GM19099 (cell line): ENCODE measurements around the gene C3orf52.

Experiments
- POLR2A ChIP-seq: IDR thresholded peaks from 3 replicates; pipeline ENCODE4 v1.6.1; 2011; ENCODE audit warnings: low read depth; ENCODE audit not compliant: insufficient read length; ENCODE audit errors: extremely low read depth

Gene C3orf52

DNA sequence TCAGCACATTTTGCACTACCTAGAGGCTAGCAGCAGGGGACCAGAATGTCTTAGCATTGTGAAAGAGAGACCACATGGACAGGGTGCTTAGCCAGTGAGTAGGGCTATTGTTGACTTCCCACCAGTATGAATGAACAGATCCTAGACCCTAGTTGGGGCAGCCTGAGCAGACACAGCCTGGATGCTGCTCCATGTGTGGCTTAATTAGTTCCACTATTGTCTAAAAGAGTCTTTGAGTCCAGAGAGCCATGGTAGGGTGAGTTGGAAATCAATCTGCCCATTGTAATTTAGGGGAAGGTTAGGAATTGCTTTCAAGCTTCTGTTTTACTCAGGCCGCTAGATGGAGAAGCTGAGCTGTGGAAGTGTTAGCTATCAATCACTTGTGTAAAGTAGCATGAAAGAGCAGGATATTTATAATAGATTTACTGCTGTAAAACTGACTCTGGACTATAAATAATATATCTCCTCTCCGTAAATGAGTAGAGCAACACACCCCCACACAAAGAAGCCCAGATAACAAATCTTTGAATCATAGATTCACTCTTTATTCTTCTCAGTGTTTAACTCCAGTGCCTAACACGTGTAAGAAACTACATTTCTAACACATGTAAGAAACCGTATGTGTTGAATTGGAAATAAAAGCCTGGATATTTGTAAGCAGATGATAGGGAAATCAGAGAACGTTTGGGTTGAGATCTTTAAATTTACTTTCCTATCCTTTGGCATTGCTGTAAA, 50.9 kb downstream of the C3orf52 start:
- TF ChIP-seq POLR2A = no peak

DNA sequence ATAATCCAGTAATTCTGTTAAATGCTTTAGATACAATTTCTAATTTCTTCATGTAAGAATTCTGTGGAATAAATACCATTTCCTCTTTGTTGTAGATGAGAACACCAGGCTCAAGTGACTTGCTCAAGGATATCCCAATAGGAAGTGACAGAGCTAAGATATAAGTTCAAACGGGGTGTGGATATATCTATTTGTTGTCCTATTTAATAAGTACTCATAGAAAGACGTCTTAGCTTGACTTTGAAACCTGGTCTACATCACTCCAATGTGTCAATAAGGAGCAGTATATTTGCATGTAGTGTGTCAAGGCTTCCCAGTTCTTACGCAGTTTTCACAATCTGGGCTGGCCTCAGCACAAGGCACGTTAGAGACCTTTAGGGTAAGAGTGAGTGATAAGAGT, 51.6 kb downstream of the C3orf52 start:
- no peak for TF ChIP-seq POLR2A

DNA sequence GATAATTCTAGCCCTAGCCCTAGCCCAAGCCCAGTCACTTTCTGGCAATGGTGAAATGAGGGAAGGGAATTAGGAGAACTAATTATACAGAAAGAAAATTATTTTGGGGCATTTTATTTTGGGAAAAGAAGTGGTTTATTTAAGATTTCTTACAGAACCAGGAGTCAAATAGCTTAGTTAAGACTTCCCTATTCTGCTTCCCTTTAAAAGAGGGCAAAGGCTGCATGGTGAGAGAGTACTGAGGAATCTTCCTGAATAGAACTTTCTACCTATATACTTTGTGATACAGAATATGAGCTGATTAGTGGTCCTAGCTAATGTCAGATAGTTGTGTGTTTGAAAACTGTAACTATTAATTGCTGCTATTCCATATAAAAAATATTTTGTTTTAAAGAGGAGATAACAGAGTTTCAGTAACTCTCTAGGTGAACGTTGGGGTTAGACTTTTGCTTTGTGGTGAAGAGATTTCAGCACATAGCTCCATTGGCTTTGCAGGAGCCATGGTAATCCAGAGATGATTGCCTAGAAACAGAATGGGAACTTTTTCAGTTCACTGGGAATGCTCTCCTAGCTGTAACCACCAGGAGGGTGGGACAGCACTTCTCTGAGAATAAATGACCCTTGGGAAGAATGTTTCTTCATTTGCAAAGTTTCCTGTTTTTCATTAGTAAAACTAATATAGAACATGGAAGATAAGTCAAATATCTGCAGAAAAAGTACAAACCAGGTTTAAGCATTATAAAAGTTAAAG, 52.2 kb downstream of the C3orf52 start:
- TF ChIP-seq POLR2A = no peak

DNA sequence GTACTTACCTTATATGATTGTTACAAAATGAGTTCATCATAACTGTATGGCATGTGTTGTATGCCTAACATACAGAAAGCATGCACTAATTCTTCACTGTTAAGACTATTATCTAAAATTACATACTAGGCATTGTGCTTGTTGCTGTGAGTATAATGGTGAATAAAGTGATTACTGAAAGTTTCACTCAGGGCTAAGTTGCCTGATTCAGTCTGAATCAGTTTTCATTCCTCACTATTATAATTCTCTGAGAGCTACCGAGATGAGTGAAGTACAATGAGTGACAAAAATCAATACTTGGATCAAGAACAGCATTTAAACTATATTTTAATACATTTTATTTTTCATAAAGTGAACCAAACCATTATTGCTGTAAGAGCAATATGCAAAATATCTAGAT, 54.4 kb downstream of the C3orf52 start:
- no peak for TF ChIP-seq POLR2A

DNA sequence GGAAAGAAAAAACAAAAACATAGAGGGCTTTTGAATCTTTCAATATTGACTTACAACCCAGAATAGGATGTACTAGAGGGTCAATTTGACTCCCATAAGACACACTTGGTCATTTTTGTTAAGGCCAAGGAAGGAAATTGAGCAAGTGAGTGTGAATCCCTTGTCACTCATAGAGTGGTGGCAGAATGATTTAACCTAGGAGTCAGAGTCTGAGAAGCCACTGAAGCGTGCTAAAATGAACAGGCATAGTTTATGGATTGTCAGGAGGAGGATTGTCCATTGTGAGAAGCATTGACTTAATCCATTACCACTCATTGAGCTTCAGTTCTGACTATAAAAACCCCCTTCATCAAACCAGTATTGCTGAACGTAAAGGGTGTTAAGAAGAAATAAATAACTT, 55.1 kb downstream of the C3orf52 start:
- TF ChIP-seq POLR2A = no peak

DNA sequence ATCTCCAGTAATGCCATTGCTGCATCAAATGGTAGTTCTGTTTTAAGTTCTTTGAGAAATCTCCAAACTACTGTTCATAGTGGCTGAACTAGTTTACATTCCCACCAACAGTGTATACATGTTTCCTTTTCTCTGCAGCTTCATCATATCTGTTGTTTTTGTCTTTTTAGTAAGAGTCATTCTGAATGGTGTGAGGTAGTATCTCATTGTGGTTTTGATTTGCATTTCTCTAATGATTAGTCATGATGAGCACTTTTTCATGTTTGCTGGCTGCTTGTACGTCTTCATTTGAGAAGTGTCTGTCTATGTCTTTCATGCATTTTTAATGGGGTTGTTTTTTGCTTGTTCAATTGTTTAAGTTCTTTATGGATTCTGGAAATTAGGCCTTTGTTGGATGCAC, 57.1 kb downstream of the C3orf52 start:
- TF ChIP-seq POLR2A = no peak

DNA sequence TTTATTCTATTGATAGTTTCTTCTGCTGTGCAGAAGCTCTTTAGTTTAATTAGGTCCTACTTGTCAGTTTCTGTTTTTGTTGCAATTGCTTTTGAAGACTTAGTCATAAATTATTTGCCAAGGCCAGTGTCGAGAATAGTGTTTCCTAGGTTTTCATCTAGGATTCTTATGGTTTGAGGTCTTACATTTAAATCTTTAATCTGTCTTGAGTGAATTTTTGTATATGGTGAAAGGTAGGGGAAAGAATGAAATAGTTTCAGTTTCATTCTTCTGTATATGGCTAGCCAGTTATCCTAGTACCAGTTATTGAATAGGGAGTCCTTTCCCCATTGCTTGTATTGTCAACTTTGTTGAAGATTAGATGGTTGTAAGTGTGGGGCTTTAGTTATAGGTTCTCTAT, 57.5 kb downstream of the C3orf52 start:
- no peak for TF ChIP-seq POLR2A

DNA sequence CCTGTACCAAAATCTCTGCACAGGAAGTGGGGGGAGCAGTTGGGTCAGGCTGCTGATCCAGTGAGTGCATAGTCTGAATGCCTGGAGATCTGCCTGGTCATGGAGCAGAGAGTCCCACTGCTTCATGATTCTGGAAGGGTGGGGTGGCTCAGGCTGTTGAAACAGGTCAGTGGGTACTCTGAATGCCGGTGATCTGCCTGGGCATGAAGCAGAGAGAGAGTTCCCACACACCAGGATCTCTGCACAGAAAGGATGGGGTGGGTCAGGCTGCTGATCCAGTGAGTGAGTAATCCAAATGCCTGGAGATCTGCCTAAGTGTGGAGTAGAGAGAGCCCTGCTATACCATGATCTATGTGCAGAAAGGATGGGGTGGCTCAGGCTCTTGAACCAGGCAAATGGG, 62.9 kb downstream of the C3orf52 start:
- no peak for TF ChIP-seq POLR2A

DNA sequence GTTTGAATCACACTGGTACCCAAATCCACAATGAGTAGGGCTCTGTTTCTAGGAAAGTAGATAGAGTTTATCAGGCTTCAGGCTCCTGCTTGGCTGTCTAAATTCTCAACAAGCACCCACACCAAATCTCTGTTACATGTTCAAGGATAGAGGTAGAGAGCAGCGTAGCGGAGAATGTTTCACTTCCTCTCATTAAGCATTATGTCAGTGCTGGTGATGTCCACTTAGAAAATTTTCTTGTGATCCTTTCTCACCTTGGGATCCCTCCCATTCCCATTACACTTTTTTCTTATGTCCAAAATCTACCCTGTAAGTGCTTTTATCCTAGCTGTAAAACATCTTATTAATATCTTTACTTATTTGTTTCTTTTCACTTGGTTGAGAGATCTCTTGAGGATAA, 81.6 kb downstream of the C3orf52 start:
- TF ChIP-seq POLR2A = no peak
